Hepatocyte (in vitro differentiated cells): ENCODE results near the gene HS6ST1. TPM values are rescaled to one million over a fixed set of nuclear protein-coding genes. Genes with fewer than 3 reads are reported as not detected.
A peak's percentile ranks its signal among the peaks of the same experiment; 100 is the strongest.

ENCODE experiments used
- DNase-seq: peaks from one replicate; pipeline ENCODE4 v3.0.0-alpha.2; 2016; ENCODE audit warnings: low spot score
- H2AFZ ChIP-seq: fragments of 200-600 bp; sonication (generic); 2 replicates; pipeline ENCODE4 v1.6.0; 2016; ENCODE audit warnings: antibody characterized with exemption, mild to moderate bottlenecking
- H3K27ac ChIP-seq: fragments of 200-600 bp; sonication (generic); 2 replicates; pipeline ENCODE4 v1.5.1; 2016; ENCODE audit warnings: mild to moderate bottlenecking
- H3K27me3 ChIP-seq: fragments of 200-600 bp; sonication (generic); 2 replicates; pipeline ENCODE4 v1.6.1; 2016
- H3K36me3 ChIP-seq: fragments of 200-600 bp; sonication (generic); replicated peaks from 2 replicates; pipeline ENCODE4 v1.5.1; 2016; ENCODE audit warnings: low read depth; ENCODE audit not compliant: insufficient read depth
- H3K4me1 ChIP-seq: fragments of 200-600 bp; sonication (generic); 2 replicates; pipeline ENCODE4 v1.5.1; 2016; ENCODE audit warnings: mild to moderate bottlenecking, moderate library complexity; ENCODE audit not compliant: insufficient read depth
- H3K4me2 ChIP-seq: fragments of 200-600 bp; sonication (generic); 2 replicates; pipeline ENCODE4 v1.6.0; 2016
- H3K4me3 ChIP-seq: fragments of 200-600 bp; sonication (generic); 2 replicates; pipeline ENCODE4 v1.5.1; 2016; ENCODE audit warnings: mild to moderate bottlenecking
- H3K79me2 ChIP-seq: fragments of 200-600 bp; sonication (generic); 2 replicates; pipeline ENCODE4 v1.6.0; 2017; ENCODE audit warnings: mild to moderate bottlenecking
- H3K9me2 ChIP-seq: fragments of 200-600 bp; sonication (generic); replicated peaks from 2 replicates; pipeline ENCODE4 v1.6.0; 2017; ENCODE audit warnings: mild to moderate bottlenecking; ENCODE audit not compliant: insufficient read depth
- H3K9me3 ChIP-seq: fragments of 200-600 bp; sonication (generic); 2 replicates; pipeline ENCODE4 v1.5.1; 2016; ENCODE audit warnings: low read depth, mild to moderate bottlenecking
- H4K20me1 ChIP-seq: fragments of 200-600 bp; sonication (generic); 2 replicates; pipeline ENCODE4 v1.6.0; 2016; ENCODE audit warnings: mild to moderate bottlenecking; ENCODE audit not compliant: insufficient read depth, poor library complexity, severe bottlenecking
- EZH2 ChIP-seq: fragments of 200-600 bp; sonication (generic); IDR thresholded peaks from 2 replicates; pipeline ENCODE4 v1.6.1; 2016; ENCODE audit warnings: antibody characterized with exemption, mild to moderate bottlenecking, borderline replicate concordance
- EZH2phosphoT487 ChIP-seq: fragments of 200-600 bp; sonication (generic); IDR thresholded peaks from one replicate; pipeline ENCODE4 v1.6.1; 2018; ENCODE audit warnings: antibody characterized with exemption, mild to moderate bottlenecking, low read depth, moderate library complexity; ENCODE audit not compliant: unreplicated experiment, severe bottlenecking
- WGBS: methylation state at CpG from one replicate; pipeline ENCODE4 v1.1.6; 2016; ENCODE audit warnings: low lambda C conversion rate; ENCODE audit errors: missing lambda C conversion rate; 5-methylcytosine and 5-hydroxymethylcytosine counted together
- polyA plus RNA-seq: library from polyadenylated mRNA; unstranded; fragments of >200 nt; fragmentation: Nextera tagmentation; extraction: Ambion mirVana; gene quantifications from 2 replicates; pipeline ENCODE4 v1.2.1, GENCODE V29; 2016
- total RNA-seq: library from RNA; depleted of rRNA; stranded (reverse); fragments of >200 nt; gene quantifications from 2 replicates; pipeline ENCODE4 v1.2.3, GENCODE V29; 2014
- TF ChIP-seq, protein P1 (sequence below): fragments of 200-600 bp; sonication (generic); IDR thresholded peaks from 2 replicates; pipeline ENCODE4 v1.5.1; 2016; ENCODE audit warnings: antibody characterized with exemption, mild to moderate bottlenecking; ENCODE audit not compliant: poor library complexity

HS6ST1 gene
- total and polyA plus RNA-seq, 2 experiments from 2014 or later = 46.7 to 48.3 TPM

DNA sequence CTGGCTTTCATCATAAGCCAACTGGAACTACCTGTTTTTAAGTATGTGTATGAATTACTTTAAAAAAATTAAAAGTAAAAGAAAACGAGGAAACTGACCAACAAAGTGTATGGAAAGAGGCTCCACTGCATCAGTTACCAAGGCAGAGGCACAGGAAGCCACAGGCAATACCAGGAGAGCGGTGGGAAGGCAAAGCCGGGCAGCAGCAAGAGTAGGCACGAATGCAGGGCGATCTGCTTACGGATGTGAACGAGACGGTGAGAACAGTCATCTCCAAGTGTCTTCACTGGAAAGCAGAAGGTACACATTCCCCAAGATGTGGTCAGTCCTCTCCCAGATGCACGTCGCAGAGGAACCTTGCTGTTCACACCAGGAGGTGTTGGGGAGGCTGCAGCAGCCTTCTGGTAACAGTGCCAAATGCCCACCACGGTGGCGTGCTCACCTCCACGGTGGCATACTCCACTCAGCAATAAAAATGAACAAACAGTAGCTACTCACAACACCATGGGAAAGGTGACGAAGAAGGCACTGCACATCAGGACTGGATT, 43.1 kb downstream of the HS6ST1 start:
- TF ChIP-seq EZH2phosphoT487 = no peak
- TF ChIP-seq, protein P1, sequence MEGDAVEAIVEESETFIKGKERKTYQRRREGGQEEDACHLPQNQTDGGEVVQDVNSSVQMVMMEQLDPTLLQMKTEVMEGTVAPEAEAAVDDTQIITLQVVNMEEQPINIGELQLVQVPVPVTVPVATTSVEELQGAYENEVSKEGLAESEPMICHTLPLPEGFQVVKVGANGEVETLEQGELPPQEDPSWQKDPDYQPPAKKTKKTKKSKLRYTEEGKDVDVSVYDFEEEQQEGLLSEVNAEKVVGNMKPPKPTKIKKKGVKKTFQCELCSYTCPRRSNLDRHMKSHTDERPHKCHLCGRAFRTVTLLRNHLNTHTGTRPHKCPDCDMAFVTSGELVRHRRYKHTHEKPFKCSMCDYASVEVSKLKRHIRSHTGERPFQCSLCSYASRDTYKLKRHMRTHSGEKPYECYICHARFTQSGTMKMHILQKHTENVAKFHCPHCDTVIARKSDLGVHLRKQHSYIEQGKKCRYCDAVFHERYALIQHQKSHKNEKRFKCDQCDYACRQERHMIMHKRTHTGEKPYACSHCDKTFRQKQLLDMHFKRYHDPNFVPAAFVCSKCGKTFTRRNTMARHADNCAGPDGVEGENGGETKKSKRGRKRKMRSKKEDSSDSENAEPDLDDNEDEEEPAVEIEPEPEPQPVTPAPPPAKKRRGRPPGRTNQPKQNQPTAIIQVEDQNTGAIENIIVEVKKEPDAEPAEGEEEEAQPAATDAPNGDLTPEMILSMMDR = no peak
- no peak for TF ChIP-seq EZH2
- Histone ChIP-seq H3K9me3 (peaks cover 6% of the 10 kb centered on the region), H3K79me2 (peaks cover 35% of the 10 kb centered on the region), H4K20me1 (peaks cover 8% of the 10 kb centered on the region), H3K4me1 (peaks cover 8% of the 10 kb centered on the region), H3K4me3 (no peak overlapping the region), H3K4me2 (no peak overlapping the region), H3K36me3 (no peaks in the 10 kb centered on the region), H3K9me2 (no peaks in the 10 kb centered on the region), H2AFZ (no peak overlapping the region), H3K27ac (no peak overlapping the region), H3K27me3 (no peaks in the 10 kb centered on the region)
- DNase-seq = peak; percentile 3
- 94% methylated on average over 14 of the region's 14 CpGs for WGBS

DNA sequence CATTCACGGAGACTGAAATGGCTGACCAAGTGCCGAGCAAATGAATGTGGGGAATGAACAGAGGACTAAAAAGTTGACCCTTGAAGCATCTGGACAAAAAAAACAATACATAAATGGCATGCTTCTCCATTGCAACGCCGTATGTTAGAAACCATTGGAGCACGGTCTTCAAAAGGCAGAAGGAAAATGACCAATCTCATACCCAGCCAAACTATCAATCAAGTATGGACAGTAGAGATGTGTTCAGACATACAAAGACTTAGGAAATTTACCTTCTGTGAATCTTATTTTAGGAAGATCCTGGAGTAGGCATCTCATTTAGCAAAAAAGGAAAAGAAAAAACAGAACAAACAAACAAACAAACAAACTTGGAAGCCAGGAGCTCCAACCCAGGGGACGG, 44.5 kb downstream of the HS6ST1 start:
- no peak for DNase-seq
- peaks cover 31% of the 10 kb centered on the region for H3K79me2 ChIP-seq
- peaks cover 6% of the 10 kb centered on the region for H3K9me3 ChIP-seq
- 94% methylated on average over 6 of the region's 6 CpGs for WGBS
- H3K27me3 ChIP-seq = no peaks in the 10 kb centered on the region
- H3K4me1 ChIP-seq = peaks cover 8% of the 10 kb centered on the region
- peaks cover 7% of the 10 kb centered on the region for H4K20me1 ChIP-seq
- no peak overlapping the region for H3K4me3 ChIP-seq
- H2AFZ ChIP-seq = no peak overlapping the region
- H3K4me2 ChIP-seq = no peak overlapping the region
- no peaks in the 10 kb centered on the region for H3K36me3 ChIP-seq
- no peak for TF ChIP-seq EZH2phosphoT487
- TF ChIP-seq, protein P1 = no peak
- no peak for TF ChIP-seq EZH2
- no peak overlapping the region for H3K27ac ChIP-seq
- H3K9me2 ChIP-seq = no peaks in the 10 kb centered on the region

DNA sequence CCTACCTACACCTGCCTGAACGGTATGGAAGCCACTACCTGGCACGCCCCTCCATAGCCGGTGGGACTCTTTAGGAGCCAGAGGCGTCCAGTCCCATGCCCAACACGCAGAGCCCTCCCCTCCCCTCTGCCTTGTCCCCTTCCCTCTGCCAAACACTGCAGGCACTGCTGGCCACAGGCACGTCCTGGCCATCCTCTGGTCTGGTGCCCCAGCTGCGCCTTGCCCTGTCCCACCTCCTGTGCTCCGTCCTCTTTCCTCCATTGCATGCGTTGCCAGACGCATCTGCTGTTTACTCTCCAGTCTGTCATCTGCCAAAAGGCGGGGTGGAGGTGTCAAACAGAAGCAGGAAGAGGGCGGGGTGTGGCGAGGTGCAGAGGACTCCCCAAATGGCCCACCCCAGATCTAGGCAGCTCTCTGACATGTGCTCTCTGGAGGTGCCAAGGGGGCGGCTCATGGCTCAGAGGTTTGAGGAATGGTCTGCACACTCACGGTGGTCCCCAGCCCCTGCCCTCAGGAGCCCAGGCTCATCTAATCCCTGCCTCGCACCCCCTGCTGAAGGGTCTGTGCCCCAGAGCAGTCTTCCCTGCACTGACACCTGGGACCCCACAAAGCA, 45.1 kb downstream of the HS6ST1 start:
- Histone ChIP-seq H3K9me2 (no peaks in the 10 kb centered on the region), H3K27ac (no peak overlapping the region), H2AFZ (no peak overlapping the region), H4K20me1 (peaks cover 7% of the 10 kb centered on the region), H3K27me3 (no peaks in the 10 kb centered on the region), H3K9me3 (peaks cover 6% of the 10 kb centered on the region), H3K4me3 (no peak overlapping the region), H3K4me1 (peaks cover 8% of the 10 kb centered on the region), H3K79me2 (peaks cover 28% of the 10 kb centered on the region), H3K36me3 (no peaks in the 10 kb centered on the region), H3K4me2 (no peak overlapping the region)
- TF ChIP-seq EZH2 = no peak
- TF ChIP-seq, protein P1 = no peak
- no peak for TF ChIP-seq EZH2phosphoT487
- no peak for DNase-seq
- WGBS = 96% methylated on average over 16 of the region's 16 CpGs
